SK-N-SH treated with all-trans-retinoic acid at 6 μM for 48 hours (cell line): ENCODE results near the gene DCP2.

Experiments
- ATAC-seq: fragments of 200-7000 bp; cut with Tn5 transposase; 3 replicates; pipeline ENCODE4 v1.9.1; 2020; ENCODE audit warnings: mild to moderate bottlenecking, moderate library complexity
- ARNTL ChIP-seq: fragments of 450-650 bp; formaldehyde crosslinking; IDR thresholded peaks from 2 replicates; pipeline ENCODE4 v1.5.0; 2020; ENCODE audit warnings: low read depth, mild to moderate bottlenecking, moderate library complexity, borderline replicate concordance
- BACH2 ChIP-seq: fragments of 250-450 bp; sonication (Bioruptor Pico); IDR thresholded peaks from 2 replicates; pipeline ENCODE4 v1.9.0; 2021; ENCODE audit warnings: mild to moderate bottlenecking, borderline replicate concordance
- CSDC2 ChIP-seq: fragments of 250-450 bp; sonication (Bioruptor Pico); IDR thresholded peaks from 2 replicates; pipeline ENCODE4 v1.5.0; 2020; ENCODE audit warnings: mild to moderate bottlenecking, moderate library complexity
- ESRRG ChIP-seq: fragments of 250-450 bp; sonication (Bioruptor Pico); IDR thresholded peaks from 2 replicates; pipeline ENCODE4 v1.6.1; 2021; ENCODE audit warnings: mild to moderate bottlenecking
- GLIS3 ChIP-seq: fragments of 250-450 bp; sonication (Bioruptor Pico); IDR thresholded peaks from 2 replicates; pipeline ENCODE4 v1.5.0; 2020; ENCODE audit warnings: mild to moderate bottlenecking, moderate library complexity
- ISL1 ChIP-seq: fragments of 250-450 bp; sonication (Bioruptor Pico); IDR thresholded peaks from 2 replicates; pipeline ENCODE4 v2.1.2; 2022; ENCODE audit warnings: mild to moderate bottlenecking, moderate library complexity
- OSR1 ChIP-seq: fragments of 250-450 bp; sonication (Bioruptor Pico); IDR thresholded peaks from 2 replicates; pipeline ENCODE4 v1.8.0; 2022; ENCODE audit warnings: moderate library complexity, mild to moderate bottlenecking, inconsistent platforms
- PPARA ChIP-seq: fragments of 250-450 bp; sonication (Bioruptor Pico); IDR thresholded peaks from 2 replicates; pipeline ENCODE4 v1.5.0; 2020; ENCODE audit warnings: mild to moderate bottlenecking, borderline replicate concordance
- RARB ChIP-seq: fragments of 250-450 bp; sonication (Bioruptor Pico); IDR thresholded peaks from 2 replicates; pipeline ENCODE4 v1.8.0; 2021; ENCODE audit warnings: mild to moderate bottlenecking, moderate library complexity
- SNAI2 ChIP-seq: fragments of 250-450 bp; sonication (Bioruptor Pico); IDR thresholded peaks from 2 replicates; pipeline ENCODE4 v1.5.0; 2020; ENCODE audit warnings: mild to moderate bottlenecking, moderate library complexity
- TCF4 ChIP-seq: fragments of 250-450 bp; sonication (Bioruptor Pico); IDR thresholded peaks from 2 replicates; pipeline ENCODE4 v1.8.0; 2021; ENCODE audit warnings: mild to moderate bottlenecking, moderate library complexity, borderline replicate concordance
- TOX ChIP-seq: fragments of 250-450 bp; sonication (Bioruptor Pico); IDR thresholded peaks from 2 replicates; pipeline ENCODE4 v1.8.0; 2021; ENCODE audit warnings: mild to moderate bottlenecking, moderate library complexity, borderline replicate concordance
- ZC3H10 ChIP-seq: fragments of 250-450 bp; sonication (Bioruptor Pico); IDR thresholded peaks from 2 replicates; pipeline ENCODE4 v1.5.1; 2021; ENCODE audit warnings: mild to moderate bottlenecking, moderate library complexity
- ZFP3 ChIP-seq: fragments of 250-450 bp; sonication (Bioruptor Pico); IDR thresholded peaks from 2 replicates; pipeline ENCODE4 v1.5.0; 2020; ENCODE audit warnings: mild to moderate bottlenecking, moderate library complexity
- ZFP30 ChIP-seq: fragments of 450-650 bp; formaldehyde crosslinking; IDR thresholded peaks from 2 replicates; pipeline ENCODE4 v1.5.0; 2022; ENCODE audit warnings: mild to moderate bottlenecking, moderate library complexity
- ZNF70 ChIP-seq: fragments of 450-650 bp; formaldehyde crosslinking; IDR thresholded peaks from 2 replicates; pipeline ENCODE4 v1.5.0; 2020; ENCODE audit warnings: mild to moderate bottlenecking, moderate library complexity
- ZNF8 ChIP-seq: fragments of 450-650 bp; formaldehyde crosslinking; IDR thresholded peaks from 2 replicates; pipeline ENCODE4 v1.5.0; 2020; ENCODE audit warnings: mild to moderate bottlenecking, moderate library complexity
- TF ChIP-seq, protein P1 (sequence below): fragments of 250-450 bp; sonication (Bioruptor Pico); IDR thresholded peaks from 2 replicates; pipeline ENCODE4 v1.5.1; 2020; ENCODE audit warnings: low read depth, mild to moderate bottlenecking, moderate library complexity
- TF ChIP-seq, protein P2 (sequence below): fragments of 250-450 bp; sonication (Bioruptor Pico); IDR thresholded peaks from 2 replicates; pipeline ENCODE4 v1.8.0; 2020; ENCODE audit warnings: mild to moderate bottlenecking, moderate library complexity, borderline replicate concordance
- TF ChIP-seq, protein P3 (sequence below): fragments of 250-450 bp; sonication (Bioruptor Pico); IDR thresholded peaks from 2 replicates; pipeline ENCODE4 v1.5.1; 2021; ENCODE audit warnings: mild to moderate bottlenecking, moderate library complexity

Gene DCP2

DNA sequence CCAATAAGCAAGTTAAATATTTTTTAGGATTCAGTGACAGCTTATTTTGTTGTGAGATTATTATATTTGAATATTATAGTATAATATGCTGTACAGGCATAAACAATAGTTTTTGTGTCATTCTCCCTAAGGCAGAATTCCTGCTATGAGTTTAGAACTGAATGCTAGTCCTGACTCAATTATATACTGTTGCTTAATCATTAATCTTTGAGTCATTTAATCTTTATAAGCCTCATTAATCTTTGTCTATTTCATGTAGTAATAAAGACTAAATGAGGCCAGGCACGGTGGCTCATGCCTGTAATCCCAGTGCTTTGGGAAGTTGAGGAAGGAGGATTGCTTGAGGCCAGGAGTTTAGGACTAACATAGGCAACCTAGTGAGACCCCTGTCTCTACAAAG lies 3.6 kb upstream of the DCP2 start:
- ATAC-seq = no peak
- TF ChIP-seq ARNTL (CRISPR knock-in tag) (no peak), ZFP30 (CRISPR knock-in tag) (no peak), TOX (CRISPR knock-in tag) (no peak), ZNF8 (CRISPR knock-in tag) (no peak), ZC3H10 (CRISPR knock-in tag) (no peak), GLIS3 (no peak), OSR1 (CRISPR knock-in tag) (no peak), ISL1 (no peak), CSDC2 (CRISPR knock-in tag) (no peak), RARB (no peak)
- TF ChIP-seq, protein P1, sequence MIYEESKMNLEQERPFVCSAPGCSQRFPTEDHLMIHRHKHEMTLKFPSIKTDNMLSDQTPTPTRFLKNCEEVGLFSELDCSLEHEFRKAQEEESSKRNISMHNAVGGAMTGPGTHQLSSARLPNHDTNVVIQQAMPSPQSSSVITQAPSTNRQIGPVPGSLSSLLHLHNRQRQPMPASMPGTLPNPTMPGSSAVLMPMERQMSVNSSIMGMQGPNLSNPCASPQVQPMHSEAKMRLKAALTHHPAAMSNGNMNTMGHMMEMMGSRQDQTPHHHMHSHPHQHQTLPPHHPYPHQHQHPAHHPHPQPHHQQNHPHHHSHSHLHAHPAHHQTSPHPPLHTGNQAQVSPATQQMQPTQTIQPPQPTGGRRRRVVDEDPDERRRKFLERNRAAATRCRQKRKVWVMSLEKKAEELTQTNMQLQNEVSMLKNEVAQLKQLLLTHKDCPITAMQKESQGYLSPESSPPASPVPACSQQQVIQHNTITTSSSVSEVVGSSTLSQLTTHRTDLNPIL (CRISPR knock-in tag) = no peak
- TF ChIP-seq, protein P2, sequence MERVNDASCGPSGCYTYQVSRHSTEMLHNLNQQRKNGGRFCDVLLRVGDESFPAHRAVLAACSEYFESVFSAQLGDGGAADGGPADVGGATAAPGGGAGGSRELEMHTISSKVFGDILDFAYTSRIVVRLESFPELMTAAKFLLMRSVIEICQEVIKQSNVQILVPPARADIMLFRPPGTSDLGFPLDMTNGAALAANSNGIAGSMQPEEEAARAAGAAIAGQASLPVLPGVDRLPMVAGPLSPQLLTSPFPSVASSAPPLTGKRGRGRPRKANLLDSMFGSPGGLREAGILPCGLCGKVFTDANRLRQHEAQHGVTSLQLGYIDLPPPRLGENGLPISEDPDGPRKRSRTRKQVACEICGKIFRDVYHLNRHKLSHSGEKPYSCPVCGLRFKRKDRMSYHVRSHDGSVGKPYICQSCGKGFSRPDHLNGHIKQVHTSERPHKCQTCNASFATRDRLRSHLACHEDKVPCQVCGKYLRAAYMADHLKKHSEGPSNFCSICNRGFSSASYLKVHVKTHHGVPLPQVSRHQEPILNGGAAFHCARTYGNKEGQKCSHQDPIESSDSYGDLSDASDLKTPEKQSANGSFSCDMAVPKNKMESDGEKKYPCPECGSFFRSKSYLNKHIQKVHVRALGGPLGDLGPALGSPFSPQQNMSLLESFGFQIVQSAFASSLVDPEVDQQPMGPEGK (CRISPR knock-in tag) = no peak

DNA sequence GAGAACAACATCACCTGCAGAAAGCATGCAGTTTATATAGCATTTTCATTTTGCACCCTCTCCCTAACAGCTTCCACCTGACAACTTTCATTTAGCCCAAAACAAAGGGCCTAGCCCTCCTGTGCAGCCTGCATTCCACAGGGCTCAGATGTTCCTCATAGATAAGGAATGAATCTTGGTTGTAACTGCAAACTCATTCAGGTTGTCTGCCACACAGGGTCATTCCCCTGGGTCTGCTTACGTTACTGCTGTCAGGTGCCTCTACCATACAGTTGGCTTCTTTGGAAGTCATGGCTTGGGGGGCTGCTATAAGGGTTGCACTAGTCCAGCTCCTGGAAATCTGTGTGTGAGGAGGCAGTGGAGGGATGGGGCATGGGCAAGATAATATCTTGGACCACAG lies 2.7 kb upstream of the DCP2 start:
- ATAC-seq = no peak

DNA sequence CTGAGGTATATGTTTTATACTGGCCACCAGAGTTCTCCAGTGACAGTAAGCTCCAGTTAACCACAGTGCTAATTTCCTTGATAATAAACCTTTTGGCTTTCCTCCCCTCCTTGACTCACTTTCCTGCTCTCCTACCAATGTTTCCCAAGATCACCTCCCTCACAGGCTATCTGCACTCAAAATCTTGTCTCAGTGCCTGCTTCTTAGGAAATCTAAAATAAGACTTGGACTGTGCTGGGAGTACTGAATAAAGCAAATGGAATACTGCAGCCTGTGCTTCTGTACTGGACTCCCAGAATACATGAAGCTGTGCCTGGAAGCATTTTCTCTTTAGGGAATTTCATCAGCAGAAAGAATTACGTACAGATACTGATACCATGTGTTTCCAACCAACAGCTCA lies 1.7 kb upstream of the DCP2 start:
- no peak for TF ChIP-seq OSR1 (CRISPR knock-in tag)
- TF ChIP-seq, protein P3, sequence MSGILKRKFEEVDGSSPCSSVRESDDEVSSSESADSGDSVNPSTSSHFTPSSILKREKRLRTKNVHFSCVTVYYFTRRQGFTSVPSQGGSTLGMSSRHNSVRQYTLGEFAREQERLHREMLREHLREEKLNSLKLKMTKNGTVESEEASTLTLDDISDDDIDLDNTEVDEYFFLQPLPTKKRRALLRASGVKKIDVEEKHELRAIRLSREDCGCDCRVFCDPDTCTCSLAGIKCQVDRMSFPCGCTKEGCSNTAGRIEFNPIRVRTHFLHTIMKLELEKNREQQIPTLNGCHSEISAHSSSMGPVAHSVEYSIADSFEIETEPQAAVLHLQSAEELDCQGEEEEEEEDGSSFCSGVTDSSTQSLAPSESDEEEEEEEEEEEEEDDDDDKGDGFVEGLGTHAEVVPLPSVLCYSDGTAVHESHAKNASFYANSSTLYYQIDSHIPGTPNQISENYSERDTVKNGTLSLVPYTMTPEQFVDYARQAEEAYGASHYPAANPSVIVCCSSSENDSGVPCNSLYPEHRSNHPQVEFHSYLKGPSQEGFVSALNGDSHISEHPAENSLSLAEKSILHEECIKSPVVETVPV (CRISPR knock-in tag) = no peak
- no peak for TF ChIP-seq TOX (CRISPR knock-in tag)
- TF ChIP-seq, all 23 proteins: peak for 0

More for the DNA sequence above, 2.7 kb upstream of the DCP2 start:
- TF ChIP-seq PPARA (CRISPR knock-in tag) (no peak), ESRRG (CRISPR knock-in tag) (no peak), CSDC2 (CRISPR knock-in tag) (no peak), ARNTL (CRISPR knock-in tag) (no peak), BACH2 (no peak), GLIS3 (no peak), ZNF70 (no peak), ZFP3 (CRISPR knock-in tag) (no peak), SNAI2 (CRISPR knock-in tag) (no peak)
- TF ChIP-seq, protein P2 (CRISPR knock-in tag) = no peak
- TF ChIP-seq, protein P3 (CRISPR knock-in tag) = no peak

DNA sequence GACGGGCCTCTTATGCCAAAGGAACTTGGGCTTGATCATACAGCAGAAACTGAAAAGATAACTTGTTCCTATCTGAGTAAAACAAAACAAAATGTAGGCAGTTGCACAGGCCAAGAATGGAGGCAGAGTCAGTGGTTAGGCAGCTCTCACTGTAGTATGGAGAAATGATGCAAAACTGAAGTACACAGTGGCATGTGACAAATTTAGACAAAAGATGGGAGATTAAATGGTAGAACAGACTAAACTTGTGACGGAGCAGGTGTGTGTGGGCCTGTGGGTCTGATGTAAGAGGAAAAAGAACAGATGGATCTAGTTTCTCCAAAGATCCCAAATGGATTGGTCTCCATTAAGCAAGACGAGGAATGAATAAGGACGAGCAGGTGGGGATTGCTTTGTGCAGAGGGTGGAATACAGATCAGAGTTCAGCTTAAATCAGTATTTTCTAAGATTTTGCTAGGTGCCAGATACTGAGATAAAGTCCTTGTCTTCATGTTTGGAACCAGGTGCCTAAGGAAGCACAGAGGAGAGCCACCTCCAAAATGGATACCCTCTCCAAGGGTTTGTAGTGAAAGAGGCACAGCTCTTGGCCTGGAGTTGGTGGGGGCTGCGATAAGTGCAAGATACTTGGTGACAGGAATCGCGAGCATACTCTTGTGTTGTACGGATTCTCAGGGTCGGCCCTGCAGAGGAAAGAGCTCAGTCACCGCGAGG lies 722 bp upstream of the DCP2 start:
- peak; percentile 22 for ATAC-seq
- TF ChIP-seq ZNF70 (no peak), ZNF8 (CRISPR knock-in tag) (no peak), SNAI2 (CRISPR knock-in tag) (no peak), PPARA (CRISPR knock-in tag) (no peak), ARNTL (CRISPR knock-in tag) (no peak), TOX (CRISPR knock-in tag) (no peak), ZFP3 (CRISPR knock-in tag) (no peak), TCF4 (CRISPR knock-in tag) (no peak), RARB (no peak)
- TF ChIP-seq, protein P1 (CRISPR knock-in tag) = no peak
- TF ChIP-seq, protein P2 (CRISPR knock-in tag) = no peak

More for the DNA sequence above, 1.7 kb upstream of the DCP2 start:
- ATAC-seq = no peak
